H1 (cell line): ENCODE results near the gene ARPP19.

Experiments
- CBX8 ChIP-seq: fragments of 300-800, 300-1000 bp; sonication (generic); IDR thresholded peaks from 2 replicates; pipeline ENCODE4 v1.7.1; 2016; ENCODE audit warnings: low read depth, low read length, borderline replicate concordance
- CEBPB ChIP-seq: IDR thresholded peaks from 2 replicates; pipeline ENCODE4 v1.6.1; 2012; ENCODE audit warnings: low read depth, low read length
- EGR1 ChIP-seq: IDR thresholded peaks from 2 replicates; pipeline ENCODE4 v1.6.1; 2011; ENCODE audit warnings: low read depth, low read length, borderline replicate concordance
- EP300 ChIP-seq, 2 experiments: IDR thresholded peaks; 1 replicate in 1 of 2; 2 replicates in 1 of 2; pipeline ENCODE4 v1.6.1; 2011 to 2012; ENCODE audit warnings: low read depth in 2 of 2, low read length in 2 of 2, mild to moderate bottlenecking in 2 of 2, borderline replicate concordance in 1 of 2, inconsistent platforms in 1 of 2, moderate library complexity in 1 of 2
- EZH2 ChIP-seq: fragments of 200-600 bp; sonication (generic); IDR thresholded peaks from 2 replicates; pipeline ENCODE4 v1.7.1; 2012; ENCODE audit warnings: low read depth, mild to moderate bottlenecking, moderate library complexity, low read length, inconsistent platforms; ENCODE audit not compliant: severe bottlenecking
- HDAC6 ChIP-seq: IDR thresholded peaks from one replicate; pipeline ENCODE4 v1.7.1; 2012; ENCODE audit warnings: low read depth, mild to moderate bottlenecking, inconsistent platforms, low read length, moderate library complexity
- POLR2AphosphoS5 ChIP-seq: IDR thresholded peaks from 2 replicates; pipeline ENCODE4 v1.6.1; 2011; ENCODE audit warnings: low read depth, low read length
- SIN3A ChIP-seq, 2 experiments: IDR thresholded peaks in 1 of 2; conservative IDR thresholded peaks in 1 of 2; 2 replicates each; pipeline ENCODE4 v1.6.1; 2011 to 2012; ENCODE audit warnings: low read length in 2 of 2, improper control_type of control experiment in 1 of 2, low read depth in 1 of 2, mild to moderate bottlenecking in 1 of 2
- TAF1 ChIP-seq: IDR thresholded peaks from 2 replicates; pipeline ENCODE4 v1.6.1; 2011; ENCODE audit warnings: mild to moderate bottlenecking, low read depth, low read length
- ZNF274 ChIP-seq: IDR thresholded peaks from 2 replicates; pipeline ENCODE4 v1.7.0; 2012; ENCODE audit warnings: low read length, borderline replicate concordance; ENCODE audit errors: extremely low read depth
- TF ChIP-seq, protein P1 (sequence below), 3 experiments: IDR thresholded peaks; 1 replicate in 2 of 3; 2 replicates in 1 of 3; pipeline versions ENCODE4 v1.5.1 to v1.6.1; 2011; ENCODE audit warnings: low read length in 3 of 3, mild to moderate bottlenecking in 3 of 3, inconsistent platforms in 2 of 3, low read depth in 1 of 3, moderate library complexity in 1 of 3; ENCODE audit not compliant: insufficient read depth in 1 of 3; ENCODE audit errors: control extremely low read depth in 1 of 3

DNA sequence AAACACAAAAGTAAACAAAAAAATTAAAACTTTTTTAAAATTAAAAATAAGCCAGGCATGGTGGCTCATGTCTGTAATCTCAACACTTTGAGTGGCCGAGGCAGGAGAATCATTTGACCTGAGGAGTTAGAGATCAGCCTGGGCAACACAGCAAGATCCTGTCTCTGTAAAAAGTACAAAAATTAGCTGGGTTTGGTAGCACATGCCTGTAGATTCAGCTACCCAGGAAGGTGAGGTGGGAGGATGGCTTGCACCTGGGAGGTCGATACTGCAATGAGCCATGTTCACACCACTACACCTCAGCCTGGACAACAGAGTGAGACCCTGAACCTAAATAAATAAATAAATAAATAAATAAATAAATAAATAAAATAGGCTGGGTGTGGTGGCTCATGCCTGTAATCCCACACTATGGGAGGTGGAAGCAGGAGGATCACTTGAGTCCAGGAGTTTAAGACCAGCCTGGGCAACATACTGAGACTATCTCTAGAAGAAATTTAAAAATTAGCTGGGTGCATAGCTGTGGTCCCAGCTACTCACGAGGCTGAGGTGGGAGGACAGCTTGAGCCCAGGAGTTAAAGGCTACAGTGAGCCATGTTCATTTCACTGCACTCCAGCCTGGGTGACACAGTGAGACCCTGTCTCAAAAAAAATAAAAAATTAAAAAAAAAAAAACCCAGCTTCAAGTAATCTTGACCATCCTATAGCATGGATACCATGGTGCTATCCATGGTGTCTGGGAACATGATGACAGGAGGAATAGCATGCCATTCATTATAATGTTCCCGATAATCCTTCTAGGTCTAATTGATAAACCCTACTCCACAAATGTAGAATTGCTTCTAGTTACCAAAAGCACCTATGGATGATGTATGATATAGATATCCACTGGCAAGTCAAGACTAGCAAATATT, 44.4 kb downstream of the ARPP19 start:
- TF ChIP-seq ZNF274 (no peak), HDAC6 (no peak), CEBPB (no peak), EP300 (IDR thresholded peaks at IDR 0.05; ENCODE audit: borderline replicate concordance in 1 of 2, low read depth in 2 of 2, low read length in 2 of 2) (no peak), EZH2 (no peak), CBX8 (no peak), POLR2AphosphoS5 (no peak), SIN3A (conservative IDR thresholded peaks at IDR 0.05 in 1 of 2, IDR thresholded peaks at IDR 0.05 in 1 of 2; ENCODE audit: low read depth in 1 of 2, low read length in 2 of 2) (no peak), EGR1 (no peak), TAF1 (no peak)
- TF ChIP-seq, protein P1, sequence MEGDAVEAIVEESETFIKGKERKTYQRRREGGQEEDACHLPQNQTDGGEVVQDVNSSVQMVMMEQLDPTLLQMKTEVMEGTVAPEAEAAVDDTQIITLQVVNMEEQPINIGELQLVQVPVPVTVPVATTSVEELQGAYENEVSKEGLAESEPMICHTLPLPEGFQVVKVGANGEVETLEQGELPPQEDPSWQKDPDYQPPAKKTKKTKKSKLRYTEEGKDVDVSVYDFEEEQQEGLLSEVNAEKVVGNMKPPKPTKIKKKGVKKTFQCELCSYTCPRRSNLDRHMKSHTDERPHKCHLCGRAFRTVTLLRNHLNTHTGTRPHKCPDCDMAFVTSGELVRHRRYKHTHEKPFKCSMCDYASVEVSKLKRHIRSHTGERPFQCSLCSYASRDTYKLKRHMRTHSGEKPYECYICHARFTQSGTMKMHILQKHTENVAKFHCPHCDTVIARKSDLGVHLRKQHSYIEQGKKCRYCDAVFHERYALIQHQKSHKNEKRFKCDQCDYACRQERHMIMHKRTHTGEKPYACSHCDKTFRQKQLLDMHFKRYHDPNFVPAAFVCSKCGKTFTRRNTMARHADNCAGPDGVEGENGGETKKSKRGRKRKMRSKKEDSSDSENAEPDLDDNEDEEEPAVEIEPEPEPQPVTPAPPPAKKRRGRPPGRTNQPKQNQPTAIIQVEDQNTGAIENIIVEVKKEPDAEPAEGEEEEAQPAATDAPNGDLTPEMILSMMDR (IDR thresholded peaks at IDR 0.05; ENCODE audit: control extremely low read depth in 1 of 3, insufficient read depth in 1 of 3, low read depth in 1 of 3, low read length in 3 of 3): no peak
